Fibroblast of gingiva (primary cell): ENCODE results near the gene NT5C2.
"Not testable (repeated sequence)": the region's sequence is repeated elsewhere in the genome, so short reads cannot be mapped to it uniquely, and the experiment has no call there.

Experiments
- DNase-seq: peaks from one replicate; pipeline ENCODE4 v3.0.0-alpha.2; 2011; ENCODE audit warnings: low read depth

The NT5C2 gene

DNA sequence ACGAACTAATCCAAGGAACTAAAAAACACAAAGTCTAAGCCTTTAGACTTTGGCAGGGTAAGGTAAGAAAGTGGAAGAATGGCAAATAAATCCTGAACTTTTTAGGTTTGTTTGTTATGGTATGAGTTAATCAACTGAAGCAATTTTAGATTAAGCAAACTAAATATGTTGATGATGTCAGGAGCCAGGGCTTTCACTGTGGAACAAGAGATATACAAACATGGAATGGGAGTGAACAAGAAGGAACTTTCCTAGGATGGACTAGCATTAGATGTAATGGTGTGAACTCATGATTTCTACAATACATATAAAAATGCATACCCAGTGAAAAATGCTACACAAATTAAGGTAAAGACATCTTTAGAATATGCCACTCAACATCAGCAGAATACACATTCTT lies 35.8 kb downstream of the NT5C2 start:
- peak; percentile 26 for DNase-seq

DNA sequence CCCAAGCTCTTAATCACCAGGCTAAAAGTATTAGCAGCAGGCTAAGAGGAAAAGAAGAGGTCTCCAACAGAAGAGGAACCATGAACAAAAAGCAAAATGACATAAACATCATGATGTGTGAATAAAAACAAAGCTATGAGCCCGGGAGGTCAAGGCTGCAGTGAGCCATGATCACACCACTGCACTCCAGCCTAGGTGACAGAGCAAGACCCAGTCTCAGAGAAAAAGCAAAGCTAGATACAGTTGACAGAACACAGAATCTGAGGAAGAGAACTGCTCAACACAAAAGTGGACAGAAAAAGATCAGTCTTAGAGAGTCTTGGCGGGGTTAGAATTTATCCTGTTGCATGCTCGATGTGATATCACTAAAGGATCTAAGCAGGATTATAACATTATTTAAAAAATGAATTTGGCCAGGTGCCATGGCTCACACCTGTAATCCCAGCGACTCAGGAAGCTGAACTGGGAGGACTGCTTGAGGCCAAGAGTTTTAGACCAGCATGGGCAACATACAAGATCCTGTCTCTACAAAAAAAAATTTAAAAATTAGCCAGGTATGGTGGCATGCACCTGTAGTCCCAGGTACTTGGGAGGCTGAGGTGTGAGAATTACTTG lies 37.5 kb downstream of the NT5C2 start:
- DNase-seq = no peak

DNA sequence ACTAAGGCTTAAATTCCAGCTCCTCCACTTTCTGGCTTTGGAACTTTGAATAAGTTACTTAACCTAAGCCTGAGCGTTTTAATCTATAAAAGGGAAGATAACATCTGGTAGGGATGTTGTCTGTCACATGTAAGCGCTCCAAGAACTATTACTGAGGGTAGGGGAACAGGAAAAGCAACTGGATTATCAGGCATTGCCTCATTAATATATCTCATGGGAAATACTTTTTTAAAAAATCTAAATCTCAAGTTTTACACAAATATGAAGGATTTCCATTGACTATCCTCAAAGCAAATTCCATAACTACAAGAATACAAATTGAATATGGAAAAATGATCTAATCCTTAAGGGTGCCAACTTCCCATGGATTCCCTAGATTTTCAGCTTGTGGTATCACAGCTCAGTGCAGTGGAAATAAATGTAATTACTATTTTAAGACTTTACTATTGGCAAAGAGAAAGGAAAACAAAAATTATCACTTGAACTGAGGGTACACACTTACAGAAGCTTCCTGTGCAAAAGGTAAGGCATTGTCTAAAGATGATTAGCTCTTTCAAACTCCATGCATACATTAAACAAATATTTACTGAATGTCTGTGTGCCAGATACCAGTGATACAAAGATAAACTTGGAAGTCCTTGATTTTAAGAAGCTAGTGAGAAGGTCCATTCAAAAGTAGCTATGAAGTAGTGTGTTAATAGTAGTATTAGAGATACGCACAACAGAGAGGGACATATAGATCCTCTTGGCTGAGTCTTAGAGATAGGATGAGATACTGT lies 38.4 kb downstream of the NT5C2 start:
- DNase-seq = peak; percentile 12

DNA sequence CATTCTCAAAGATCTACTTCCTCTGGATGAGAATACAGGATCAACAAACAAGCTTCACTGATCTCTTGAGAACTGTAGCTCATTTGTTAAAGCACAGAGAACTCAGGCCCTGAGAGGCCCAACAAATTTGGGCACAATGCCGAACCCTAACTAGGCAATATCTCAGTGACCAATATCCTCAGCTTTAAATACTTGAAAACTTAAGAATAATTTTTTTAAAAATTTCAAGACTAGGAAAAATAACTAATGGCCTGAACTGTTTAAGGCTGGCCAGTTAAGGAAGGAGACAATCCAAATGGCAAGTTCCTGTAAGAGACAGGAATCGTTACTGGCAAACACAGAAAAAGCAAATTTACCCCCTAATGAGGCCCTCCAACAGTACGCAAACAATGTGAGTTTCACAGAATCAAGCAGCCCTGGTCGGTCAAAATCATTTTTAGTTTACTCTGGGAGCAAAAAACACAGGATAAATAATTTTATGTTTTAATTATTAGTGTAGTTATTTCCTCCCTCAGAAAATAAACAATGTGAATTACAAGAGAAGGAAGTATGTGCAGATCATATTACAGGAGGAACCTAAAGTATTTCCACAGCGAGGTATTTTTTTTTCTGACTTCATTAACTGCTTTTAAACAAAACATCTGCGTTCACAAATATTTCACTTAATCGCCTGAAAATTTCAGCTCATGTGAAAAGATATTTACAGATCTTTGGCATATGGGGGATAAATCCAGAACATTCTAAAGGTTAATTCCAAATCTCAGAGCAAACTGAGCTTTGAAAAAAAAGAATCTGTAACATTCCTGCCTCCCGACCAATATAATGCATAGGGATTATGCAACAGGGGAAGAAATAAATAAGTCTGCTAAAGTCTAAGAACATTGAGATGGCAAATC lies 39.5 kb downstream of the NT5C2 start:
- DNase-seq = peak; percentile 44

DNA sequence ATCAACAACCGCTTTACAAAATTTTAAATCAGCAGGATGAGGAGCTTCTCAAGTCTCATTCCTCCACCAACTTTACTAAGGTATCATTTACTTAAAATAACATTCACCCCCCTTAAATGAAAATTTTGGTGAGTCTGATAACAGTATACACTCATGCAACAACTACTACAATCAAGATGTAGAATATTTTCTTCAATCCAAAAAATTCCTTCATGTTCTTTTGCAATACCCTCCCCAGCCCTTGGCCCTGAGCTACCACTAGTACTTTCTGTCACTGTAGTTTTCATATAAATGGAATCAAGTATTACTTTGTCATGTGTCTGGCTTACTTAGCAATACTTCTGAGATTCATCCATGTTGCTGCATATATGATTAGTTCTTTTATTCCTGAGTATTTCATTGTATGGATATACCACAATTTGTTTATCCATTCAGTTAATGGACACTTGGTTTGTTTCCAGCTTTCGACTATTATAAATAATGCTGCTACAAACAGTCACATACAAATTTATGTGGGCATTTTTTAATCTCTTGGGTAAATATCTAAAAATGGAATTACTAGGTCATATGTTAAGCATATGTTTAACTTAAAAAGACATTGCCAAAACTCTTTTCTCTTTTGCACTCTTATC lies 43.0 kb downstream of the NT5C2 start:
- DNase-seq = no peak

DNA sequence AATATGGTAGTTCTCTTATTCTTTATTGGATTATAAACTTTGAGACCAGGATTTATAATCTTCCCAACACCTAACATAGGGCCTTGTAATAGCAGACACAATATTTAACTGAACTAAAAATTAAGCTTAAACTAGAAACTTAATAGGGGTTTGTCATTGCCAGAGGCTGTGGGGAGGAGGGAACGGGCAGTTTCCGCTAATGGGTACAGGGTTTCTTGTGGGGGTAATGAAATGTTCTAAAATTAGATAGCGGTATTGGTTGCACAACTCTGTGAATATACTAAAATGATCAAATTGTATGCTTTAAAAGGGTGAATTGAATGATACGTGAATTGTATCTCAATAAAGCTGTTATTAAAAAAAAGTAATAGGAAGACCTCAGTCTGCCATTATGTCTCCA lies 45.4 kb downstream of the NT5C2 start:
- DNase-seq = peak; percentile 49

DNA sequence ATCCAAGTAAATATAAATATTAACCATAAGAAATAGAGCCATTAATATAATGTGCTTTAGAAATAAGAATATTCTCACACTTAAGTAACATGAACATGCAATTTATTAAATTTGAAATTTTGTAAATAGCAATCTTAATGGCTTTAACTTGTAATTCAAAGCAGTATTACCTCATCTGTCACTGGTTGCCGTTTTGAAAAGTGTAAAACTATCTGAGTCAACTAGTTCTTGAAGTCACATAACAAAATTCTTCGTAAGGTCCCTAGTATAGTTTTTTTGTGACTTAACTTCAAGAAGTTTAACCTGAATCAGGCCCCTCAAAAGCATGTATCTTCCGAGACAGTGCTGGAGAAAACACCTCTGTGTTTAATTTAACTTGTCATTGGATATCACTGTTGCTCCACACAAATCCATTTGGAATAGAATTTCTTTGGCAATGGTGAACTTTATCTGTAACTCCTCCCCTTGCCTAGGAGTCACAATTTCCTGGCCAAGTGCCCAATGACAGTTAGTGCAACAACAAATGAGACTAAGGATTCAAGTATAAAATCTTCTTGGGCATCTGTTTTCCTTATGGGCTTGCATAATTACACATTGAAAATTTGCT lies 47.1 kb downstream of the NT5C2 start:
- DNase-seq = peak; percentile 98

DNA sequence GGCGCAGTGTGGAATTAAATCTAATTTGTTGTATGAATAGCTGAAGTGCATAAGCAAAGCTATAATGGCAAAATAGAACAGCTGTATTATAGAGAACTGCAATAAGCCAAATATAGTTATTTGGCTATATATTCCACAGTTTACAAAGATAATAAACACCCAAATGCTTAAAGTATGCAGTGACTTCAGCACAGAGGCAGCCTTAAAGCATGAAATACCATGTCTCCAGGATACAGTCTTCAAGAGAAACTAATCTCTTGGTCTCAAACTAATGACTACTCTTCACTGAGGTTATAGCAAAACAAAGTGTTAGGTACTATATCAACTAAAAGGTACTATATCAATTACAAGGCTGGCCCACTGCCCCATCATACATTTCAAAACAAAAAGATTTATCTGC lies 48.0 kb downstream of the NT5C2 start:
- DNase-seq = peak; percentile 61

DNA sequence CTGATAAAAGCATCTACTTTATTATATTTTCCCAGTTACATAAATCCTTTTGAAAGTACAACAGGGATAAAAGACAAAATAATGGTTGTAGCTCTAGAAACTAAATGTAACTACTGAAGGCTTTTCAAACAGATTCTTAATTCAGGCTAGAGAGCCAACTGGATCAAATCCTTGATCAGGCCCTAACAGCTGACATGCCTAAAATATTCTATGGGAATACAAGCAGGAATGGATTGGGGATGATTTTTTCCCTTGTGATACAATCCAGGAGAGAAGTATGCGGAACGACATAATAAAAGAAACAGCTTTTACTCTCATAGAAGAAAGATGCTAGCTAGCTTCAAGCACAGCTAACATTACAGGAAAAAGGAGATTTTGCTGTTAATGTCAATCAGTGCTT lies 49.0 kb downstream of the NT5C2 start:
- no peak for DNase-seq

DNA sequence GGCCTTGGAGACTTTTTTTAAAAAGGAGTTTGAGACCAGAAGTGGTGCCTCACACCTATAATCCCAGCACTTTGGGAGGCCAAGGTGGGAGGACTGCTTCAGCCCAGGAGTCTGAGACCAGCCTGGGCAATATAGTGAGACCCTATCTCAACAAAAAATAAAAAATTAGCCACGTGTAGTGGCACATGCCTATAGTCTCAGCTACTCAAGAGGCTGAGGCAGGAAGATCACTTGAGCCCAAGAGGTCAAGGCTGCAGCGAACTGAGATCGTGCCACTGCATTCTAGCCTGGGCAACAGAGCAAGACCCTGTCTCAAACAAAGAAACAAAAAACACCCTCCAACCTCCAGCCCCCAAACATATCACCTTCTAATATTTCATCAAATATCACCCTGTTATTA lies 49.4 kb downstream of the NT5C2 start:
- not testable (repeated sequence) for DNase-seq

DNA sequence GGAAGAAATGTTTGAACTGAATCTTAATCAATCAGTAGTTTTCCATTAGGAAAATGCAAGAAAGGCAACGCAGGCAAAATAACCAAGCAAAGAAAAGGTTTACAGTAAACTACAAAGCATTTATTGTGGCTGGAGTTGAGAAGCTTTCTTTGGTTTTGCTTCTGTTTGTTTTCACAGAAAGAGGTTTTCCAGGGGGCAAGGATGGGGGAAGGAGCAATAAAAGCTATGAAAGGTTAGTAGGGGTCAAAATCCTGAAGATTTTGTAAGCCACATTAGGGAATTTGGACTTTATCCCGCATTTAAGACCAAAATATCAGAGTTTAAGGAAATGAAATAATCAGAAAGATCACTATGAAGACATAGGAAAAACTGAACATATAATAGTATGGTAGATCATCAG lies 51.1 kb downstream of the NT5C2 start:
- no peak for DNase-seq

DNA sequence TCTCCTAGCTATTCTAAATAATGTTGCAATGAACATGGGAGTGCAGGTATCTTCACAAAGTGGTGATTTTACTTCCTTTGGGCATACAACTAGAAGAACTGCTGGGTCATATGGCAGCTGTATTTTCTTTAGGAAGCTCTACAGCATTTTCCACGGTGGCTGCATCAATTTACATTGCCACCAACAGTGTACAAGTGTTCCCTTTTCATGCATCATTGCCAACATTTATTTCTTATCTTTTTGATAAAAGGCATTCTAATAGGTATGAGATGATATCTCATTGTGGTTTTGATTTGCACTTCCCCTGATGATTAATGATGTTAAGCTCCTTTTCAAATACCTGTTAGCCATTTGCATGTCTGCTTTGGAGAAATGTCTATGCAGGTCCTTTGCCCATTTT lies 52.6 kb downstream of the NT5C2 start:
- no peak for DNase-seq

DNA sequence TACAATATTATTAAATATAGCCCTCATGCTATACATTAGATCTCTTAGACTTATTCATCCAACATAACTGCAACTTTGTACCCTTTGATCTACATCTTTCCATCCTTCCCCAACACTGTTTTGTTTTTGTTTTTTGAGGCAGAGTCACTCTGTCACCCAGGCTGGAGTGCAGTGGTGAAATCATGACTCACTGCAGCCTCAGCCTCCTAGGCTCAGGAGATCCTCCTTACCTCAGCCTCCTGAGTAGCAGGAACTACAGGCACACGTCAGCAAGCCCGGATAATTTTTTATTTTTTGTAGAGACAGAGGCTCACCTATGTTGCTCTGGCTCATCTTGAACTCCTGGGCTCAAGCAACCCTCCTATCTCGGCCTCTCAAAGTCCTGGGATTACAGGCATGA lies 53.3 kb downstream of the NT5C2 start:
- no peak for DNase-seq

DNA sequence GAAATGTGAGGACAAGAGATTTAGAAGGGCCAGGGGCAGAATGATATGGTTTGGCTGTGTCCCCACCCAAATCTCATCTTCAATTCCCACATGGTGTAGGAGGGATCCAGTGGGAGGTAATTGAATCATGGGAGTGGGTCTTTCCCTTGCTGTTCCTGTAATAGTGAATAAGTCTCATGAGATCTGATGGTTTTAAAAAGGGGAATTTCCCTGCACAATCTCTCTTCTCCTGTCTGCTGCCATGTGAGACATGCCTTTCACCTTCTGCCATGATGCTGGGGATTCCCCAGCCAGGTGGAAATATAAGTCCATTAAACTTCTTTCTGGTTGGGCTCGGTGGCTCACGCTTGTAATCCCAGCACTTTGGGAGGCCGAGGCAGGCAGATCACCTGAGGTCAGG lies 57.9 kb downstream of the NT5C2 start:
- not testable (repeated sequence) for DNase-seq

DNA sequence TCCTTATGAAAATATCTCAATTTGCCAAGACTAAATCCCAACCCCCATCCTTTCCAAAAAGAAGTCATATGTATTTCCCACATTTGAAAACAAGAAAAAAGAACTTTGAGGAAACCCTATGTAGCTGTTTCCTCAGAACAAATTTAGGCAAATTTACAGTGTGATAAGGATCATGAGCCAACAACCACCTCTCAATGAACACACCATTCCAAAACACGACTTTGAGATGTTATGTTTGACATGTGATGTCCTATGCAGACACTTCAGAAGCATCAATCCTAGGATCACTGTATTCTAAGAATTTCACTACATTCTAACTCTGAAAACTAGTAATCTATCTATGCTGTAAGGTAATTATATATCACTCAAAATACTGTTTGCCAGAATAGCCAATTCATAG lies 62.2 kb downstream of the NT5C2 start:
- DNase-seq = no peak

DNA sequence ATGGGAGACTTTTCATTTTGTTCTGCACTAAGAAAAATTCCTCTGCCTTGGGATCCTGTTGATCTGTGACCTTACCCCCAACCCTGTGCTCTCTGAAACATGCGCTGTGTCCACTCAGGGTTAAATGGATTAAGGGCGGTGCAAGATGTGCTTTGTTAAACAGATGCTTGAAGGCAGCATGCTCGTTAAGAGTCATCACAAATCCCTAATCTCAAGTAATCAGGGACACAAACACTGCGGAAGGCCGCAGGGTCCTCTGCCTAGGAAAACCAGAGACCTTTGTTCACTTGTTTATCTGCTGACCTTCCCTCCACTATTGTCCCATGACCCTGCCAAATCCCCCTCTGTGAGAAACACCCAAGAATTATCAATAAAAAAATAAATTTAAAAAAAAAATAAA lies 62.9 kb downstream of the NT5C2 start:
- not testable (repeated sequence) for DNase-seq

DNA sequence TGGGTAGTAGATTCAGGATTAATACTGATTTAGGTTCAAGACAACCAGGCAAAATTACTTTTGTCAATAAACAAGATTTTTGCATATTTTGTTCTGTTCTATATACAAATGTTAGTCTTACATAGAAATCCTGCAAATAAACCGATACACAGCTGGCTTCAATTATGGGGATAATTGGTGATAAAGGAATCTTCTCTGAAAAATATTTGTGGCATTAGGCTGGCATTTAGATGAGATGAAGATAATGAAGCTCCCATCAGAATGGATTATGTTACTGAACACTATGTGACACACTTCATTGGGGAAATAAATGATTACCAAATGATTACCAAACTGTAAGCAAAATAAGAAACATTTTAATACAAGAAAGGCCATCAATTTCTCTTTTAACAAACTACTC lies 65.8 kb downstream of the NT5C2 start:
- peak; percentile 65 for DNase-seq

DNA sequence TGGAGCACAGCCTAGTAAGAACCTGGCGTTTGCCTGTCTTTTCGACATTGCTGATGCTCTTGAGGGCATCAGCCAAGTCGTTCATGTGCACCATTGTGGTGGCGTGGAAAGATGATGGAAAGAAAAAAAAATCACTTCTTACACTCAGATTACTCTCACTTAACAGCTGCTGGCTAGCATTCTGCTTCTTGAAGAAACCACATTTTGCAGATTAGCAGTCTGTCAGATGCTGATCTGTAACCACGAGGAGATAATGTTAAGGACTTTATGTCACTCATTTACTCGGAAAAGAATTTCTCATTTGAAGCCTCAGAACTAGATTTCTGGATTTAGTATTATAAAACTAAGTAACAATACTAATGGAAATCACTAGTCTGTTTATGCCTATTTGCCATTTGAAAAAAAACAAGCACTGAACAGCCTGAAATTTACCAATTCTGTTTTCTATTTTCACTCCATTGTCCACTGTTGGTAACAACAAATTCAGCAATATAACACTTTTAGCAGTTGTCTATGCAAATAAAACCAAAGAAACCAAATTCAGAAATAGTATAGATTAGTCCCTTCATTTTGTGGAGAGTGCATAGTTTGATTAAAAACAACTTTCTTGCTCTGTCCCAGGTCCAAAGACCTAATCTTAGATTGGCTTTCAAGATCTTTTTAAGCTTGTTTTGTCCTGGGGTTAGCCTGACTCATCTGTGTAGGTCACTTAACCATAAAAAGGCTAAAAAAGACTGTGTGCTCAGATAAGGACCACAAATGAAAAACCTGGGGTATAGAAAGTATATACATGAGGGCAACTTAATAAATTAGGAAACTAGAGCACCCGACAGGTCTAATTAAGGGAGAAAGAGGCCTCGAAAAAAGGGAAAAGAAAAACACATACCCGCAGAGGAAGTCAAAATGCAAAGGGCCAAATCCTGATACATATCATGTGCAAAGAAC lies 67.5 kb downstream of the NT5C2 start:
- no peak for DNase-seq

DNA sequence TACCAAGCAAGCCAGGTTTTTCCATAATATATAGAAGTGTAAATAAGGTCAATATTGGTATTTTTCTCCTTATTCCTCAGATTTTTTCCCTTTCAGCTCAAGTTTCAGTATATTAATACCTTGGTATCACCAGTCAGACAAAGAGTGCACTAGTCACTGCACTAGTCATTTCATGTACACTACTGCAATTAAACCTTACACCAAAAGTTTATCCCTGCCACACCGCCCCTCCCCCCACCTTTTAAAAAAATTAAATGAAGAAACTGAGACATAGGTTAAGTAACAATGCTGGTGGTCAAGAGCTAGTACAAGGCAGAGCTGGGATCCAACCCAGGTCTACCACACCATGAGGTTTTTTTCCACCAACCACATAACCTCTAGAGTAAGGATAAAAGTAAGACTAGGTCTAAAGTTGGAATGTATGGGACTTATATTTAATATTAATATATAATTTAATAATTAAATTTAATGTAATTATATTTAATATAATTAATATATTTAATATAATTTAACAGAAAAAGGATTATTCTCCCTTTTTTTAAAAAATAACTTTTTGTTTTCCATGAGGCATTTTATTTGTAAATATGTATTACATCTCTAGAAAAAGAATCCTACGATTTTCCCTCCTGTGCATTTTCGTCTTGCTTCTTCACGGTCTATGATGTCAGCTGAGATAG lies 68.5 kb downstream of the NT5C2 start:
- no peak for DNase-seq
